HEK293 (cell line): ENCODE measurements around the gene SLCO6A1.

Experiments
- CTCF ChIA-PET: fragments of 350-600 bp; formaldehyde crosslinking; extraction: SDS; loops from one replicate; lab custom pipeline; 2021; ENCODE audit warnings: antibody characterized with exemption; lab: Yijun Ruan, JAX
- POLR2A ChIA-PET: fragments of 300-600 bp; formaldehyde crosslinking; extraction: SDS; loops from one replicate; lab custom pipeline; 2020; ENCODE audit warnings: antibody characterized with exemption, inconsistent platforms; lab: Yijun Ruan, JAX
- H3K27ac ChIP-seq: fragments of 200-500 bp; sonication (Bioruptor generic); 2 replicates; pipeline ENCODE4 v1.5.1; 2014; ENCODE audit warnings: low read depth, low read length, control low read depth, inconsistent platforms; ENCODE audit errors: extremely low read depth
- H3K36me3 ChIP-seq, 2 experiments: fragments of 200-500 bp in 1 of 2; sonication (Bioruptor generic) in 1 of 2; 1 replicate in 1 of 2; 2 replicates in 1 of 2; pipeline ENCODE4 v1.5.1; 2014 to 2017; ENCODE audit warnings: inconsistent platforms in 2 of 2, low read length in 2 of 2; ENCODE audit not compliant: control insufficient read depth in 2 of 2, insufficient read depth in 1 of 2
- H3K4me1 ChIP-seq: fragments of 200-500 bp; sonication (Bioruptor generic); 2 replicates; pipeline ENCODE4 v1.5.1; 2014; ENCODE audit warnings: mild to moderate bottlenecking, low read length, inconsistent platforms; ENCODE audit not compliant: control insufficient read depth, insufficient read depth
- H3K4me3 ChIP-seq: 2 replicates; pipeline ENCODE4 v1.5.1; 2011; ENCODE audit warnings: low read depth, mild to moderate bottlenecking, control low read depth, low read length, moderate library complexity
- H3K9me3 ChIP-seq: fragments of 200-500 bp; sonication (Bioruptor generic); 2 replicates; pipeline ENCODE4 v1.5.1; 2014; ENCODE audit warnings: low read depth, low read length, inconsistent platforms; ENCODE audit not compliant: control insufficient read depth, insufficient read depth
- GLIS2 ChIP-seq: fragments of 450-650 bp; formaldehyde crosslinking; IDR thresholded peaks from 2 replicates; pipeline ENCODE4 v1.5.1; 2016; ENCODE audit warnings: missing biosample characterization, missing genetic modification characterization
- KLF1 ChIP-seq: fragments of 450-650 bp; formaldehyde crosslinking; IDR thresholded peaks from 2 replicates; pipeline ENCODE4 v1.5.1; 2016; ENCODE audit warnings: missing biosample characterization, missing genetic modification characterization
- KLF7 ChIP-seq: fragments of 450-650 bp; formaldehyde crosslinking; IDR thresholded peaks from 2 replicates; pipeline ENCODE4 v1.5.1; 2016; ENCODE audit warnings: missing biosample characterization, missing genetic modification characterization, borderline replicate concordance
- KLF8 ChIP-seq: fragments of 450-650 bp; formaldehyde crosslinking; IDR thresholded peaks from 2 replicates; pipeline ENCODE4 v1.5.1; 2016; ENCODE audit warnings: missing biosample characterization, missing genetic modification characterization
- ZBTB1 ChIP-seq: fragments of 450-650 bp; formaldehyde crosslinking; IDR thresholded peaks from 2 replicates; pipeline ENCODE4 v1.5.1; 2016; ENCODE audit warnings: missing biosample characterization, missing genetic modification characterization
- ZBTB17 ChIP-seq: fragments of 450-650 bp; formaldehyde crosslinking; IDR thresholded peaks from 2 replicates; pipeline ENCODE4 v1.5.1; 2016; ENCODE audit warnings: missing biosample characterization, missing genetic modification characterization
- ZBTB20 ChIP-seq: fragments of 450-650 bp; formaldehyde crosslinking; IDR thresholded peaks from 2 replicates; pipeline ENCODE4 v1.5.1; 2016; ENCODE audit warnings: missing biosample characterization, missing genetic modification characterization
- ZBTB8A ChIP-seq: fragments of 450-650 bp; formaldehyde crosslinking; IDR thresholded peaks from 2 replicates; pipeline ENCODE4 v1.5.1; 2016; ENCODE audit warnings: missing biosample characterization, missing genetic modification characterization
- ZNF121 ChIP-seq: fragments of 450-650 bp; formaldehyde crosslinking; IDR thresholded peaks from 2 replicates; pipeline ENCODE4 v1.5.1; 2016; ENCODE audit warnings: missing biosample characterization, missing genetic modification characterization
- ZNF140 ChIP-seq: fragments of 450-650 bp; formaldehyde crosslinking; IDR thresholded peaks from 2 replicates; pipeline ENCODE4 v1.5.1; 2016; ENCODE audit warnings: missing biosample characterization, missing genetic modification characterization
- ZNF146 ChIP-seq: fragments of 450-650 bp; formaldehyde crosslinking; IDR thresholded peaks from 2 replicates; pipeline ENCODE4 v1.5.1; 2016; ENCODE audit warnings: missing biosample characterization, missing genetic modification characterization
- ZNF157 ChIP-seq: fragments of 450-650 bp; formaldehyde crosslinking; IDR thresholded peaks from 2 replicates; pipeline ENCODE4 v1.5.1; 2016; ENCODE audit warnings: missing biosample characterization, missing genetic modification characterization
- ZNF16 ChIP-seq: fragments of 450-650 bp; formaldehyde crosslinking; IDR thresholded peaks from 2 replicates; pipeline ENCODE4 v1.5.1; 2016; ENCODE audit warnings: low read depth, missing biosample characterization, missing genetic modification characterization
- ZNF174 ChIP-seq: fragments of 450-650 bp; formaldehyde crosslinking; IDR thresholded peaks from 2 replicates; pipeline ENCODE4 v1.5.0; 2017; ENCODE audit warnings: missing biosample characterization, mild to moderate bottlenecking, missing genetic modification characterization
- ZNF184 ChIP-seq: fragments of 450-650 bp; IDR thresholded peaks from 2 replicates; pipeline ENCODE4 v1.5.1; 2018; ENCODE audit warnings: missing biosample characterization, mild to moderate bottlenecking, missing genetic modification characterization
- ZNF2 ChIP-seq: fragments of 450-650 bp; formaldehyde crosslinking; IDR thresholded peaks from 2 replicates; pipeline ENCODE4 v1.5.1; 2016; ENCODE audit warnings: missing biosample characterization, missing genetic modification characterization
- ZNF221 ChIP-seq: fragments of 450-650 bp; formaldehyde crosslinking; IDR thresholded peaks from 2 replicates; pipeline ENCODE4 v1.5.1; 2017; ENCODE audit warnings: missing biosample characterization, missing genetic modification characterization, borderline replicate concordance
- ZNF24 ChIP-seq: fragments of 450-650 bp; formaldehyde crosslinking; IDR thresholded peaks from 2 replicates; pipeline ENCODE4 v1.5.1; 2016; ENCODE audit warnings: missing biosample characterization, missing genetic modification characterization
- ZNF302 ChIP-seq: fragments of 450-650 bp; formaldehyde crosslinking; IDR thresholded peaks from 2 replicates; pipeline ENCODE4 v1.5.1; 2016; ENCODE audit warnings: missing biosample characterization, missing genetic modification characterization, low read depth
- ZNF341 ChIP-seq: fragments of 450-650 bp; formaldehyde crosslinking; IDR thresholded peaks from 2 replicates; pipeline ENCODE4; 2016; ENCODE audit warnings: low read depth, missing biosample characterization, missing genetic modification characterization
- ZNF366 ChIP-seq: fragments of 450-650 bp; formaldehyde crosslinking; conservative IDR thresholded peaks from 2 replicates; pipeline ENCODE4 v1.5.1; 2016; ENCODE audit warnings: missing biosample characterization, missing genetic modification characterization
- ZNF37A ChIP-seq: fragments of 450-650 bp; IDR thresholded peaks from 2 replicates; pipeline ENCODE4 v1.5.1; 2018; ENCODE audit warnings: missing biosample characterization, missing genetic modification characterization
- ZNF394 ChIP-seq: fragments of 450-650 bp; formaldehyde crosslinking; IDR thresholded peaks from 2 replicates; pipeline ENCODE4 v1.5.1; 2016; ENCODE audit warnings: missing biosample characterization, missing genetic modification characterization, mild to moderate bottlenecking, moderate library complexity, borderline replicate concordance
- ZNF433 ChIP-seq: fragments of 450-650 bp; formaldehyde crosslinking; IDR thresholded peaks from 2 replicates; pipeline ENCODE4 v1.5.1; 2016; ENCODE audit warnings: missing biosample characterization, missing genetic modification characterization, low read depth
- ZNF510 ChIP-seq: fragments of 450-650 bp; formaldehyde crosslinking; IDR thresholded peaks from 2 replicates; pipeline ENCODE4 v1.5.1; 2018; ENCODE audit warnings: mild to moderate bottlenecking, missing genetic modification characterization, missing biosample characterization; ENCODE audit not compliant: insufficient replicate concordance
- ZNF571 ChIP-seq: fragments of 450-650 bp; formaldehyde crosslinking; IDR thresholded peaks from 2 replicates; pipeline ENCODE4 v1.5.0; 2017; ENCODE audit warnings: missing biosample characterization, missing genetic modification characterization
- ZNF610 ChIP-seq: fragments of 450-650 bp; formaldehyde crosslinking; IDR thresholded peaks from 2 replicates; pipeline ENCODE4 v1.5.1; 2016; ENCODE audit warnings: missing biosample characterization, missing genetic modification characterization, borderline replicate concordance
- TF ChIP-seq, protein P1 (sequence below): fragments of 450-650 bp; formaldehyde crosslinking; IDR thresholded peaks from 2 replicates; pipeline ENCODE4 v1.5.1; 2016; ENCODE audit warnings: missing biosample characterization, missing genetic modification characterization
- TF ChIP-seq, protein P2 (sequence below): fragments of 450-650 bp; formaldehyde crosslinking; conservative IDR thresholded peaks from 2 replicates; pipeline ENCODE4 v1.5.1; 2016; ENCODE audit warnings: low read depth, missing biosample characterization, missing genetic modification characterization

Gene SLCO6A1

DNA sequence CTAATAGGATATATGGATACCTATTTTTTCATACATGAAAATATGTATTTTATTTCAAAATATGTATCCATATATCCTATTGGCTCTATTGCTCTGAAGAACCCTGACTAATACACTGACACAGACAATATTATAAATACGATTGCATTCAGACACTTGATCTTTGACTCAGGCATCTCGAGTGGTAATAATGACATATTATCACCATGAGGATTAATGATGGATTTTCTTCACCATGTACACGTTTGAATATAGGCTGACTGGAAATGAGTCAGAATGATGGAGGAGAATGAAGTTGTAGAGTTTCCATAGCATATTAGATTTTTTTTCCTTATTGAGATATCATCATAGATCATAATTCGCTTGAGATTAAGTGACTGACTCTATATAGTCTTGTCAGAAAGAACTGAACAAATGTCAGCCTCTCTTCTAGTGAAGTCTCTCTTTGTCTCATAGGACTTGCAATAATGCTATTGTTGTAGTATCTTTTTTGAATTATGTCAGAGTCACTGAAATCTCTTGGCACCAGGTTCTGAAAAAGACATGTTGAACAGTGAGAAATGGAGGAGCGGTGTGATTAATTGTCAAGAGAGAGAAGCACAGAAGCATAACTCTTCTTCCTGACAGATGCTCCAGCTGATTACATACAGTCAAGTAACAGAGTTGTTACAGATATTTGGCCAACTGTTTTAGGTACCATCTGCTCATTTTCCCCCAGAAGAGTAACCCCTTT, 41.4 kb upstream of the SLCO6A1 start:
- Histone ChIP-seq H3K4me3 (no peak overlapping the region), H3K9me3 (no peaks in the 10 kb centered on the region), H3K36me3 (no peaks in the 10 kb centered on the region), H3K27ac (no peak overlapping the region), H3K4me1 (no peaks in the 10 kb centered on the region)
- CTCF ChIA-PET, result interaction anchor here (0.6 kb wide), 3 partner anchors 253 to 1009 kb away, joined by 3 read pairs; no protein-coding TSS in a partner anchor
- POLR2A ChIA-PET, result interaction anchor here (0.5 to 1.2 kb wide), 2 partner anchors 10 to 19 kb away, joined by 3 to 5 read pairs; no protein-coding TSS in a partner anchor
- TF ChIP-seq ZBTB1 (tag by site-specific recombination), result no peak
- TF ChIP-seq ZBTB8A, result no peak
- no peak for TF ChIP-seq GLIS2 (tag by site-specific recombination)
- TF ChIP-seq ZNF394 (tag by site-specific recombination), result no peak
- no peak for TF ChIP-seq ZNF366 (tag by site-specific recombination)
- TF ChIP-seq ZNF341, result no peak
- no peak for TF ChIP-seq ZNF2
- no peak for TF ChIP-seq ZNF37A
- TF ChIP-seq ZNF571, result no peak
- no peak for TF ChIP-seq ZNF140
- TF ChIP-seq ZNF174, result no peak
- TF ChIP-seq ZBTB20, result no peak
- no peak for TF ChIP-seq KLF1
- no peak for TF ChIP-seq ZNF610 (tag by site-specific recombination)
- no peak for TF ChIP-seq ZNF16 (tag by site-specific recombination)

DNA sequence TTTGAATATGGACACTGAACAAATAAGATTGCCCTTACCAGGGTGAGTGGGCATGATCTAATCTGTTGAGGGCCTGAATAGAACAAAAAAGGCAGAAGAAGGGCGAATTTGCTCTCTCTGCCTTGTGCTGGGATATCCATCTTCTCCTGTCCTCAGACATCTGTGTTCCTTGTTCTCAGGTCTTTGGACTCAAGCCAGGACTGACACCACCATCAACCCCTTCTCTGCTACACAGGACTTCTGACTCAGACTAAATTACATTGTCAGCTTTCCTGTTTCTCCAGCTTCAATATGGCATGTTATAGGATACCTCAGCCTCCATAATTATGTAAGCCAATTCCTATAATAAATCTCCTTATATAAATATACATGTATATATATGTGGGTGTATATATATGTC, 40.8 kb upstream of the SLCO6A1 start:
- no peak overlapping the region for H3K4me3 ChIP-seq
- TF ChIP-seq ZNF184 (tag by site-specific recombination), result no peak
- no peak for TF ChIP-seq ZNF510 (tag by site-specific recombination)
- no peak for TF ChIP-seq ZNF157
- TF ChIP-seq ZBTB17, result no peak
- no peak for TF ChIP-seq ZNF221 (tag by site-specific recombination)
- TF ChIP-seq ZNF146 (tag by site-specific recombination), result no peak
- TF ChIP-seq, protein P1, sequence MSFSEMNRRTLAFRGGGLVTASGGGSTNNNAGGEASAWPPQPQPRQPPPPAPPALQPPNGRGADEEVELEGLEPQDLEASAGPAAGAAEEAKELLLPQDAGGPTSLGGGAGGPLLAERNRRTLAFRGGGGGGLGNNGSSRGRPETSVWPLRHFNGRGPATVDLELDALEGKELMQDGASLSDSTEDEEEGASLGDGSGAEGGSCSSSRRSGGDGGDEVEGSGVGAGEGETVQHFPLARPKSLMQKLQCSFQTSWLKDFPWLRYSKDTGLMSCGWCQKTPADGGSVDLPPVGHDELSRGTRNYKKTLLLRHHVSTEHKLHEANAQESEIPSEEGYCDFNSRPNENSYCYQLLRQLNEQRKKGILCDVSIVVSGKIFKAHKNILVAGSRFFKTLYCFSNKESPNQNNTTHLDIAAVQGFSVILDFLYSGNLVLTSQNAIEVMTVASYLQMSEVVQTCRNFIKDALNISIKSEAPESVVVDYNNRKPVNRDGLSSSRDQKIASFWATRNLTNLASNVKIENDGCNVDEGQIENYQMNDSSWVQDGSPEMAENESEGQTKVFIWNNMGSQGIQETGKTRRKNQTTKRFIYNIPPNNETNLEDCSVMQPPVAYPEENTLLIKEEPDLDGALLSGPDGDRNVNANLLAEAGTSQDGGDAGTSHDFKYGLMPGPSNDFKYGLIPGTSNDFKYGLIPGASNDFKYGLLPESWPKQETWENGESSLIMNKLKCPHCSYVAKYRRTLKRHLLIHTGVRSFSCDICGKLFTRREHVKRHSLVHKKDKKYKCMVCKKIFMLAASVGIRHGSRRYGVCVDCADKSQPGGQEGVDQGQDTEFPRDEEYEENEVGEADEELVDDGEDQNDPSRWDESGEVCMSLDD (tag by site-specific recombination), result no peak
- TF ChIP-seq ZNF16 (tag by site-specific recombination), result no peak
- TF ChIP-seq ZNF302 (tag by site-specific recombination), result no peak
- TF ChIP-seq KLF7 (tag by site-specific recombination), result no peak
- no peak for TF ChIP-seq ZNF121 (tag by site-specific recombination)
- no peak for TF ChIP-seq ZNF24
- TF ChIP-seq, protein P2, sequence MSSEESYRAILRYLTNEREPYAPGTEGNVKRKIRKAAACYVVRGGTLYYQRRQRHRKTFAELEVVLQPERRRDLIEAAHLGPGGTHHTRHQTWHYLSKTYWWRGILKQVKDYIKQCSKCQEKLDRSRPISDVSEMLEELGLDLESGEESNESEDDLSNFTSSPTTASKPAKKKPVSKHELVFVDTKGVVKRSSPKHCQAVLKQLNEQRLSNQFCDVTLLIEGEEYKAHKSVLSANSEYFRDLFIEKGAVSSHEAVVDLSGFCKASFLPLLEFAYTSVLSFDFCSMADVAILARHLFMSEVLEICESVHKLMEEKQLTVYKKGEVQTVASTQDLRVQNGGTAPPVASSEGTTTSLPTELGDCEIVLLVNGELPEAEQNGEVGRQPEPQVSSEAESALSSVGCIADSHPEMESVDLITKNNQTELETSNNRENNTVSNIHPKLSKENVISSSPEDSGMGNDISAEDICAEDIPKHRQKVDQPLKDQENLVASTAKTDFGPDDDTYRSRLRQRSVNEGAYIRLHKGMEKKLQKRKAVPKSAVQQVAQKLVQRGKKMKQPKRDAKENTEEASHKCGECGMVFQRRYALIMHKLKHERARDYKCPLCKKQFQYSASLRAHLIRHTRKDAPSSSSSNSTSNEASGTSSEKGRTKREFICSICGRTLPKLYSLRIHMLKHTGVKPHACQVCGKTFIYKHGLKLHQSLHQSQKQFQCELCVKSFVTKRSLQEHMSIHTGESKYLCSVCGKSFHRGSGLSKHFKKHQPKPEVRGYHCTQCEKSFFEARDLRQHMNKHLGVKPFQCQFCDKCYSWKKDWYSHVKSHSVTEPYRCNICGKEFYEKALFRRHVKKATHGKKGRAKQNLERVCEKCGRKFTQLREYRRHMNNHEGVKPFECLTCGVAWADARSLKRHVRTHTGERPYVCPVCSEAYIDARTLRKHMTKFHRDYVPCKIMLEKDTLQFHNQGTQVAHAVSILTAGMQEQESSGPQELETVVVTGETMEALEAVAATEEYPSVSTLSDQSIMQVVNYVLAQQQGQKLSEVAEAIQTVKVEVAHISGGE (tag by site-specific recombination), result no peak
- TF ChIP-seq ZNF433 (tag by site-specific recombination), result no peak
- no peak for TF ChIP-seq KLF8 (tag by site-specific recombination)
- TF ChIP-seq, all 188 proteins: peak for 0
- POLR2A ChIA-PET, result interaction anchor here (0.5 kb wide), 1 partner anchor 18 kb away, joined by 5 read pairs; no protein-coding TSS in a partner anchor

More for the DNA sequence above, 40.8 kb upstream of the SLCO6A1 start:
- Histone ChIP-seq H3K4me1 (no peaks in the 10 kb centered on the region), H3K36me3 (no peaks in the 10 kb centered on the region), H3K27ac (no peak overlapping the region), H3K9me3 (no peaks in the 10 kb centered on the region)
- CTCF ChIA-PET, result interaction anchor here (0.6 to 1.1 kb wide), 6 partner anchors 22 to 1010 kb away, joined by 3 to 4 read pairs (median 3); no protein-coding TSS in a partner anchor
